ENCODE data around the gene IKZF4.
"Not testable (repeated sequence)": the region's sequence is repeated elsewhere in the genome, so short reads cannot be mapped to it uniquely, and the experiment has no call there.

Gene IKZF4

DNA sequence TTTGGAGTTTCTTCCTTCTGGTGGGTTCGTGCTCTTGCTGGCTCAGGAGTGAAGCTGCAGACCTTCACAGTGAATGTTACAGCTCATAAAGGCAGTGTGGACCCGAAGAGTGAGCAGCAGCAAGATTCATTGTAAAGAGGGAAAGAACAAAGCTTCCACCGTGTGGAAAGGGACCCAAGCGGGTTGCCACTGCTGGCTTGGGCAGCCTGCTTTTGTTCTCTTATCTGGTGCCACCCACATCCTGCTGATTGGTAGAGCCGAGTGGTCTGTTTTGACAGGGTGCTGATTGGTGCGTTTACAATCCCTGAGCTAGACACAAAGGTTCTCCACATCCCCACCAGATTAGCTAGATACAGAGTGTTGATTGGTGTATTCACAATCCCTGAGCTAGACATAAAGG is 21.3 kb upstream of the IKZF4 start:
- not testable (repeated sequence) for DNase-seq (ENCODE audit: low spot score)

DNA sequence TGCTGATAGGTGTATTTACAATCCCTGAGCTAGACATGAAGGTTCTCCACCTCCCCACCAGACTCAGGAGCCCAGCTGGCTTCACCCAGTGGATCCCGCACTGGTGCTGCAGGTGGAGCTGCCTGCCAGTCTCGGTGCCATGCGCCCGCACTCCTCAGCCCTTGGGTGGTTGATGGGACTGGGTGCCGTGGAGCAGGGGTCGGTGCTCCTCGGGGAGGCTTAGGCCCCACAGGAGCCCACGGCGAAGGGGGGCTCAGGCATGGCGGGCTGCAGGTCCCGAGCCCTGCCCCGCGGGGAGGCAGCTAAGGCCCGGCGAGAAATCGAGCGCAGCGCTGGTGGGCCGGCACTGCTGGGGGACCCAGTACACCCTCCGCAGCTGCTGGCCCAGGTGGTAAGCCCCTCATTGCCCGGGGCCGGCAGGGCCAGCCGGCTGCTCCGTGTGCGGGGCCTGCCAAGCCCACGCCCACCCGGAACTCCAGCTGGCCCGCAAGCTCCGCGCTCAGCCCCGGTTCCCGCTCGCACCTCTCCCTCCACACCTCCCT is 20.8 kb upstream of the IKZF4 start:
- DNase-seq (ENCODE audit: low spot score), result not testable (repeated sequence)

DNA sequence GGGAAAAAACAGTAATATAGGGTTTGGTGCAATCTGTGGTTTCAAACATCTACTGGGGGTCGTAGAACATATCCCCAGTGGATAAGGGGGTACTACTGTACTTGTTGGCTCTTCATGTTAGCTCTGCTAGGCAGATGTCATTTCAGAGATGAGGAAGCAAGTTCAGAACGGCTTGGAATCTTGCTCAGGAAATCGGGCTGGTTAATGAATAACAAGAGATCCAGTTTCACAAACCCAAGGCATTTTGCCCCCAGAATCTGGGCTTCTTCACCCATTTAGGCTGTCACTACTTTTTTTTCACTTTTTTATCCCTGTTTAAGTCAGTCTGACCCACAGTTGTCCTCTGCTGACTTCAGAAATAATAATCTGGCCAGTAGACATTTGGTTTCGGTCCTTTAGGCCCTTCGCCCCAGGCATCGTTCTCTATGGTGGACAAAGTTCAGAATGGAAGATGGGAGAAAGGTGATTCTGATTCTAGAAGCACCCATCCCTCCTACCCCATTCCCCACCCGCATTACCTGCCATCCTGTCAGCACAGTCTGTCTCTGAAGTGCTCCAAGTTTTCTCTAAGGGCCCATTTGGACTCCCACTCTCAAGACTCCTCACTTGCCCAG is 19.2 kb upstream of the IKZF4 start:
- DNase-seq (ENCODE audit: low spot score), result no peak

DNA sequence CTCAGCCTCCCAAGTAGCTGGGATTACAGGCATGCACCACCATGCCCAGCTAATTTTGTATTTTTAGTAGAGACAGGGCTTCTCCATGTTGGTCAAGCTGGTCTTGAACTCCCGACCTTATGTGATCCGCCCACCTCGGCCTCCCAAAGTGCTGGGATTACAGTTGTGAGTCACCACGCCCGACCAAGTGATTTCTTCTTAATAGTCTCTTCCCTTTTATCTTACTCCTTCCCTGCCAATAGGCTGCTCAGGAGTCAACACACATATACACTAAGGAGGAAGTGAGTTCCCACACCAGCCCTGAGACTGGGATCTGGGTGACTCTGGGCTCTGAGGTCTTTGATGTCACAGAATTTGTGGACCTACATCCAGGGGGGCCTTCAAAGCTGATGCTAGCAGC is 17.5 kb upstream of the IKZF4 start:
- not testable (repeated sequence) for DNase-seq (ENCODE audit: low spot score)

DNA sequence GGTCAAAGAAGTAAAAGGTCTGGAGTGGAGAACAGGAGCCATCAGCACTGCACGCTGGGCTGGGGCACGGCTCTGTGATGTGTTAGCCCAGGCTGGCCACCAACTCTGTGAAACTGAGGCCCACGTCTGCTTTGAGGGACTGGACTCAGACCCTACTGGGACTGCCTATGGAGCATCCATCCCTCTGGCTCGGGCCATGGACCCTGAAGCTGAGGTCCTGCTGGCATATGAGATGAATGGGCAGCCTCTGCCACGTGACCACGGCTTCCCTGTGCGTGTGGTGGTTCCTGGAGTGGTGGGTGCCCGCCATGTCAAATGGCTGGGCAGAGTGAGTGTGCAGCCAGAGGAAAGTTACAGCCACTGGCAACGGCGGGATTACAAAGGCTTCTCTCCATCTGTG is 16.6 kb upstream of the IKZF4 start:
- DNase-seq (ENCODE audit: low spot score), result no peak

DNA sequence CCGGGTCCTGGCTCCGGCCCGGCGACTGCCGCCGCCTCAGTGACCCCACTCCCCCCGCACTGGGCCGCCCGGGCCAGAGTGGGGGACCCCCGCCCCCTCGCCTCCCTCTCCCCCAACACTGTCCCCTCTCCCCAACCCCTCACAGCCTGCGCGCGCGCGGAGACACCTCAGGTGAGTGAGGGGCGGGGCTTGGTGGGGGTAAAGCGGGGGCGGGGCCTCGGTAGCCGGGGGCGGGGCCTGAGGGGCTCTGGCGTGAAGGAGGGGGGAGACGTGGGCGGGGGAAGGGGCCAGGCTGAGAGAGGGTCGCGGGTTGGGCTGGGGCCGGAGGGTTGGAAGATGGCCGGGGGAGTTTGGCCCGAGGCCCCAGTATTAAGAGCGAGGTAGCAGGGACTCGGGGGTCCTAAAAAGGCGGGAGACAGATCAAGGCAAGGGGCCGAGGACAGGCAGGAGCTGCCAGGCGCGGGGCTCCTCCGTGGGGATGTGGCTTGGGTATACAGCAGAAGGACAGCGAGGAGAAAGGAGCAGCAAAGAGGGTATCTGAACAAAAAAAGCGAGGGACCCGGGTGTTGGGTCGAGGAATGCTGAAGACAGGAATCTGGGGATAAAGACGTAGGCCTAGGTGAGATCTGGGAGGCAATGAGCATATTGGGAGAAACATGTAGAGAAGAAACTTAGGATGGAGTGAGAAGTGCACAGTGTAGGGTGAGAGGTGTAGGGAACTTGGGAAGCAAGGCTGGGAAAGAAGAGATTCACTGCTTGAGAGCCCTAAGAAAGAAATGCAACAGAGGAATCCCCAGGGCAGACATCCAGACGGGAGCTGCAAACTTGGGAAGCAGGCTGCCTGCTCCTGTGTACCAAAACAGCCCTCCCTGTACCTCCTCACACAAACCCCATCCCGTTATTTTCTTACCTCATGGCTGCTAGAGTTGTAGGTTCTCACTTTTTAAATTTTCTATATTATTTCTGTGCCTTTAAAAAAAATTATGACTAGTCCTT is 13.0 kb upstream of the IKZF4 start:
- peak; percentile 61 for DNase-seq (ENCODE audit: low spot score)

DNA sequence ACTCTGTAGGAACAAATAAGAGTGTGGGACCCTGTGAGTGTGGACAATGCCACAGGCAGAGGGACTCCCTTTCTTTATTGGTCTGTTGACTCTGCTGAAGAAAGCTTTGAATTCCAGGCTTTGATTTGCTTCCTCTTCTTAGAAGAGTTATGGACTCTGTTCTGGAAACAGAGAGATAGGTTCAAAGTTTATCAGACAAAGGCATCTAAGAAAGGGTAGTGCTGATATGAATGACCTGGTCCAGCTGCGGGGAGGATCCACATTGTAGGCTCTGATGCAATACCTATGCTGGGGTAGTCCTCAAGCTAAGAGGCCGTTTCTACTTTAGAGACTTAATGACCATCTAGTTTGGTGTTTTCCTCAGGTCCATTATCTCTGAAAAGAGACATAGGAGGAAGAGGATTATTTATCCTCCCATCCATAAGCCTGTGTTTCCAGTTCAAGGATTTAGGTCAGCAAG is 10.7 kb upstream of the IKZF4 start:
- DNase-seq (ENCODE audit: low spot score), result no peak

DNA sequence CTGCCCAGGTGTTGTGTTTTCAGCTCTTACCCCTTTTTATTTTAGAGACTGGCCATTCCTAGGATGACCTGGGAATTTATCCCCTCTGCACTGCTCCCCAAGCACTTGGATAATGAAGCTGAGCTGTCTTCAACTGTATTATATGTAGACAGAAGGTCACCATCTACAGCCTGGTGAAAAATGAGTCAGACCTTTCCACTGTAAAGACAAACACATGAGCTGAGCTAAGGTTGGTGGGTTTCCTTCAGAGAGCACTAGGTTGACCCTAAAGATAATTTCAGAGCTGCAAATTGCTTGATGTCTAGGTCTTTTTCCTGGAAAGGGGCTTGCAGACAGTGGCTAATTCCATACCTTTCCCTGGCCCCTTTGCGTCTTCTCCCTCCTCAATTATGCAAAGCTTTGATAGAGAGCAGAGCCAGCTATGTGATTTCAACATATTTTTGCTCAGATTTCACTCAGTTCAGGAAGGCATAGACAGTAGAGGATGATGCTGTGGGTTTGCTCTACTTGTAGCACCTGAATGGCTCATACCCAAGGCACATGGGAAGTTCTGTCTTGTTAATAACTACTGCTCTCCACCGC is 9.2 kb upstream of the IKZF4 start:
- DNase-seq (ENCODE audit: low spot score), result no peak

DNA sequence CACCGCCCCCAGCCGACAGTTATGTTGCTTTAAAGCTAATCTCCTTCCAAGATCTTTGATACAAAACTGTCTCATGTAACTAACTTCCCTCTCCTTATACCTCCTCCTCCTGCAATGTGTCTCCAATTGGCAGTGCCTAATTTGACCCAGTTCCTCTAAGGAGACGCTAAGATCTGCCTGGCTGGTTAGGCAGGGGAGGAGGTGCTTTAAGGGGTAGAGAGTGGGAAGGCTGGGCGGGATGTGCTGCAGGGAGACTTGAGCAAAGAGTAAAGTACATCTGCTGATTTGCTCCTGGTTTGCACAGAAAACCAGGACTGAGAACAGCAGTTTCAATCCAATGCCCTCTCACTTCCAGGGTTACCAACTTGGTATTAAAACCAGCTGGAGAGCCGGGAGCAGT is 7.4 kb upstream of the IKZF4 start:
- no peak for DNase-seq (ENCODE audit: low spot score)

DNA sequence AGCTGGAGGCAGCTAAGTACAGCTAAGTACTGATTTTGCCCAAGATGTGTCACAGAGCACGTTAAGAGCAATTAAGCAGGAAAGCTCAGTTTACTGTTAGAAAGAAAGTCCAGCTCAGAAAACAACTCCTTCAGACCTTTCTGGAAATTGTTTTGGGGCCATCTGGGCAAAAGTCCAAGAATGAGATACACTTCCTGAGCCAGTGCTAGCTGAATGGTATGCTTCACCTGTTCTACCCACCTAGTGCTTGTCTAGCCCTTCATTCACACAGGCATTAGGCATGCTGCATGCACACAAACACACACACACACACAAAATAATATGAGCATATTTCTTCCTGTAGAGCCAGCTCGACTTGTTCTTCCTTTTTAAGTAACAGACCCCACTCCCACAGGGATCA is 6.6 kb upstream of the IKZF4 start:
- no peak for DNase-seq (ENCODE audit: low spot score)

DNA sequence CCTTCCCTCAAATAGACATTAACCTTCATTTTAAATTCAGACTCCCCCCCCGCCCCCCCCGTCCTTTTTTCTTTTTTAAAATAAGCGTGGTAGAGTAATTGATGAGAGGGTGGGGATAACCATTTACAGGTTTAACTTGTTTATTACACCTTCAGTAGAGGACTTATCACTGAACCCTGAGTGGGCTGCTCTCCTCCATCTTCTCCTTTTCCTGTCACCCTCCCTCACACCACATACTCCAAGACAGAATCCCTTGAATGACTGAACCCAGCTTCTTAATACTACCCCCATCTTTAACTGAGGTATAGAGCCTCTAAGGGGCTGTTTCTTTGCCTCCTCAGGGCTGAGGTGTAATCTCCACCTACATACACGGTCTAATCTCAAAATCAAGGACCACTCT is 3.7 kb upstream of the IKZF4 start:
- DNase-seq (ENCODE audit: low spot score), result no peak

DNA sequence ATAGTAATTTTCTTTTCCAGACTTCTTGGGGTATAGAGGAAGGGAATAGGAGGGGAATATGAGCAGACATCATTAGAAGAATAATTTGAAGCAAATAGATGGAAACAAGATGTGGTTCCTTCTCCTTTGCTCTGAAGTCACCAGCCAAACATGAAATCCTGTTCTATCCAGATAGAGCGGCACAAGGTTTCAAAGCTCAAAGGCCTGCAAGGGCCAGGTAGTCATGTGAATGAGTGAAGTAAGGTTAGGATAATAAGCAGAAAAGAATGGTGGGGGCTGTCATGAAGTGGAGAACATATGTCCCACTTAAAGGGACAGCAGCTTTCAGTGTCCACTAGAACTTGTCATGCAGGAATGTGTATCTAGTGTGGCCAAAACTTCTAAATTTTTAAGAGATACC is 2.5 kb upstream of the IKZF4 start:
- no peak for DNase-seq (ENCODE audit: low spot score)

DNA sequence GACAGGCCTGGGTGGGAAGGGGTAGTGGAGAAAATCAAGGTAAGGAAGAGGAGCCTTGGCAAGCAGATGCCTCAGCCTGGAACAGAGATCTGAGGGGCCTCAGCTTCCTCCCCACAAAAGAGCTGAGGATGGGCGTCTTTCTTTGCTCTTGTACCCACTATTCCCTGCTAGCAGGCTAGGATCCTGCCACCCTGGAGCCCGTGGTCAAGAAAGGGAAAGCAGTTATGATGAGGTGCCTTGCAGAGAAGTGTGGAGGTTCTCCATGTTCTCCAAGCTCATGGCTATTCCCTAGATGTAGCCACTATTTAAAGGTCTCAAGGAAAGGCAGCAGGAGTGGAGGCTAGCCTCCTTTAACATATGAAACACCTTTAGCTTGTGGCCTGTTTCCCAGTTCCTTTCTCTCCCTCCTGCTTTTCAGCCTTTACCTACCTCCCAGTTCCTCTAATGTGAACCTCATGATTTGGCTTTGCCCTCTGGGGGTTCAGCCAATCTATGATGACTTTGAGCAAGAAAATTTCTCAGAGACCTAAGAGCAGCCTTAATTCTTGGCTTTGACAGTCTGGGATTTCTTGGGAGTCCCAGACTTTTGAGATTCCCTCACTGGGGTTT is 1.1 kb downstream of the IKZF4 start:
- DNase-seq (ENCODE audit: low spot score), result peak; percentile 35

DNA sequence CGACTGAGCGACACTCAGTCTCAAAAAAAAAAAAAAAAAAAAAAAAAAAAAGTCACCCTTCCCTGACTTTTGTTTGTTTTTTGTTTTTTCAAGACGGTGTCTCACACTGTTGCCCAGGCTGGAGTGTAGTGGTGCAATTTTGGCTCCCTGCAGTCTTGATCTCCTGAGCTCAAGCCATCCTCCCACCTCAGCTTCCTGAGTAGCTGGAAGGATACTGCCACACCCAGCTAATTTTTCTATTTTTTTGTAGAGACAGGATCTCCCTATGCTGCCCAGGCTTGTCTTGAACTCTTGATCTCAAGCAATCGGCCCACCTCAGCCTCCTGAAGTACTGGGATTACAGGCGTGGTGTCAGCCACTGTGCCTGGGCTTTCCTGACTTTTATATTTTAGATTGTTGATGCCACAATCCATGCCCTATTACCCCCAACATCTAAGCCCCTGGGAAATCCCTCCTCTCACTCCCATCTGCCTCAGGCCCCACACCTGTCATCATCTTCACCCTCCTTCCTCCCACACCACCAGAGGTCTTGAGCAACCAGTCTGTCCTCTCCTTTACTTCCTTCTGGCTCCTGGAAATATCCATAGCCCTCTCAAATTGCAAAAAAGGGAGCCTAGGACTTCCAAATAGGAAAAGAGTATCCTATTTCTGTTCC is 7.8 kb downstream of the IKZF4 start:
- DNase-seq (ENCODE audit: low spot score), result no peak

DNA sequence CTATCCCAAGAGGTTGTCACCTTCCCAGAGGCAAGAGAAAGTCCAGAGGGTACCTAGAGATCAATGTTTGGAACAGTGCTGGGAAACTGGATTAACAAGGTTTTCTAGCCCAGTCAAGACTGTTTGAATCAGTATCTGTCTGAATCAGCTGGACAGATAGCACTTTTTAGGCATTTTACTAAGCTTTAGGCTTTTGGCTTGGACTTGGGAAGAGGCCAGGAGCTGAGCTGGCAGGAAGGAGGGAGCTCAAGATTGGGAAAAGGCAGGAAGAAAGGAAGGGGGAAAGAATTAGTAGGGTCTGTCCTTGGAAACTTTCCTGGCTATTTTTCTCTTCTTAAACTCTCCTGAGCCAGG is 8.3 kb downstream of the IKZF4 start:
- no peak for DNase-seq (ENCODE audit: low spot score)

DNA sequence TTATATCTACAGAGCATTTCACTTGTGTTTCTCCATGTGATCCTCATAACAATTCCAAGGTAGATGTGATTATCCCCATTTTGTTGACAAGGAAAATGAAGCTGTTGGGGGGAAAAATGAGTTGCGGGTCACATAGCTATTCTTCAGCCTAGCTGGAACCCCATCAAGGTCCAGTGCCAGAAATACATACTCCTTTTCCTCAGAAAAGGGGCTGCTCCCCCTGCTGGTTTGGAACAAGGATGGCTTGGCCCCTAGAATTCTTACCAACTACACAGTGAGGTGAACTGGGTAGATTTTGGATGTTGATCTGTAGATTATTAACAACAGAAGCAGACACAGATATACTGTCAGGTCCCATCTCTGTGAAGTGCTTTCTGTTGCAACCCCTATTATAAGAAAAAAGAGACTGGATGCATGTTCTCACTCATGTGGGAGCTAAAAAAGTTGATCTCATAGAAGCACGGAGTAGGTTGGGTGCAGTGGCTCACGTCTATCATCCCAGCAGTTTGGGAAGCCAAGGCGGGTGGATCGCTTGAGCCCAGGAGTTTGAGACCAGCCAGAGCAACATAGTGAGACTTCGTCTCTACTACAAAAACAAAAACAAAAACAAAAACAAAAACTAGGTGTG is 8.9 kb downstream of the IKZF4 start:
- peak; percentile 59 for DNase-seq (ENCODE audit: low spot score)

DNA sequence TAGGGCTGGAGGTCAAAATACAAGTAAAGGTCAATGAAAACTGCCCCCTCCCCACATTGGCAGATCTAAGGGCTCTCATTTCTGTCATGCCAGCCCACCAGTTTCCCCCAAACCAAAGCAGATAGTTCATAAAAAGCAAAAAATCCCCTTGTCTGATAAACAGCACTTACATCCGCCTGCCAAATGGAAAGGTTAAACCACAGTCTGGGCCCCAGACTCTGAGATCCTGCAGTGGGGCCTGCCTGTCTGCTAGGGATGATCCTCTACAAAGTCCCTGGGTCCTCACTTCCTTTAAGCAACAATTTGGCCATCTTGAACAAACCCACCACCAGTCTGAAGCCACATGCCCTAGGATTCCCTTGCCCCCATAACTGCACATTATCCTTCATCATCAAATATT is 11.1 kb downstream of the IKZF4 start:
- DNase-seq (ENCODE audit: low spot score), result no peak

DNA sequence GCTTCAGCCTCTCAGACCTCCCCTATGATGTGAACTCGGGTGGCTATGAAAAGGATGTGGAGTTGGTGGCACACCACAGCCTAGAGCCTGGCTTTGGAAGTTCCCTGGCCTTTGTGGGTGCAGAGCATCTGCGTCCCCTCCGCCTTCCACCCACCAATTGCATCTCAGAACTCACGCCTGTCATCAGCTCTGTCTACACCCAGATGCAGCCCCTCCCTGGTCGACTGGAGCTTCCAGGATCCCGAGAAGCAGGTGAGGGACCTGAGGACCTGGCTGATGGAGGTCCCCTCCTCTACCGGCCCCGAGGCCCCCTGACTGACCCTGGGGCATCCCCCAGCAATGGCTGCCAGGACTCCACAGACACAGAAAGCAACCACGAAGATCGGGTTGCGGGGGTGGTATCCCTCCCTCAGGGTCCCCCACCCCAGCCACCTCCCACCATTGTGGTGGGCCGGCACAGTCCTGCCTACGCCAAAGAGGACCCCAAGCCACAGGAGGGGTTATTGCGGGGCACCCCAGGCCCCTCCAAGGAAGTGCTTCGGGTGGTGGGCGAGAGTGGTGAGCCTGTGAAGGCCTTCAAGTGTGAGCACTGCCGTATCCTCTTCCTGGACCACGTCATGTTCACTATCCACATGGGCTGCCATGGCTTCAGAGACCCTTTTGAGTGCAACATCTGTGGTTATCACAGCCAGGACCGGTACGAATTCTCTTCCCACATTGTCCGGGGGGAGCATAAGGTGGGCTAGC is 13.9 kb downstream of the IKZF4 start:
- no peak for DNase-seq (ENCODE audit: low spot score)

DNA sequence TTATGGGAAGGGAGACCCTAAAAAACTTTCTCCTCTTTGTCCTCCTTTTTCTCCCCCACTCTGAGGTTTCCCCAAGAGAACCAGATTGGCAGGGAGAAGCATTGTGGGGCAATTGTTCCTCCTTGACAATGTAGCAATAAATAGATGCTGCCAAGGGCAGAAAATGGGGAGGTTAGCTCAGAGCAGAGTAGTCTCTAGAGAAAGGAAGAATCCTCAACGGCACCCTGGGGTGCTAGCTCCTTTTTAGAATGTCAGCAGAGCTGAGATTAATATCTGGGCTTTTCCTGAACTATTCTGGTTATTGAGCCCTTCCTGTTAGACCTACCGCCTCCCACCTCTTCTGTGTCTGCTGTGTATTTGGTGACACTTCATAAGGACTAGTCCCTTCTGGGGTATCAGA is 16.3 kb downstream of the IKZF4 start:
- no peak for DNase-seq (ENCODE audit: low spot score)

DNA sequence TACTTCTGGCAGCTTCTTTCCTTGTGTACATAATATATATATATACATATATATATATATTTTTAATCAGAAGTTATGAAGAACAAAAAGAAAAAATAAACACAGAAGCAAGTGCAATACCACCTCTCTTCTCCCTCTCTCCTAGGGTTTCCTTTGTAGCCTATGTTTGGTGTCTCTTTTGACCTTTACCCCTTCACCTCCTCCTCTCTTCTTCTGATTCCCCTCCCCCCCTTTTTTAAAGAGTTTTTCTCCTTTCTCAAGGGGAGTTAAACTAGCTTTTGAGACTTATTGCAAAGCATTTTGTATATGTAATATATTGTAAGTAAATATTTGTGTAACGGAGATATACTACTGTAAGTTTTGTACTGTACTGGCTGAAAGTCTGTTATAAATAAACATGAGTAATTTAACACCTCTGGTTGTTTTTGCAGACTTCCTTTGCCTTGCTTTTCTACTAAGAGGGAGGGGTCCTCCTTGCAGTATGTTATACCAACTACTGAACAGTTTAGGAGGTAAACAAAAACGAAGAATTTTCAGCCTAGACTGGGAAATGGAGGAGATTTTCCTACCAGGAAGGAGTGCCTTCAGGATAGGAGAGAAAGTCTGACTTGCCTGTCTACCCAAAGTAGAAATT is 17.3 kb downstream of the IKZF4 start:
- DNase-seq (ENCODE audit: low spot score), result no peak
